Type B pancreatic cell (in vitro differentiated cells): ENCODE data around the gene EGFL6. TPM values are rescaled to one million over a fixed set of nuclear protein-coding genes. Genes with fewer than 3 reads are reported as not detected.

Source experiments
- DNase-seq: peaks from one replicate; pipeline ENCODE4 v3.0.0; 2021; ENCODE audit warnings: mixed read lengths; ENCODE audit not compliant: unreplicated experiment; ENCODE audit errors: extremely low spot score
- H3K27ac Mint-ChIP-seq: 2 replicates; pipeline ENCODE4 v1.8.0; 2021; ENCODE audit warnings: mild to moderate bottlenecking, mixed read lengths
- H3K27me3 Mint-ChIP-seq: 2 replicates; pipeline ENCODE4 v1.8.0; 2021; ENCODE audit warnings: mixed read lengths
- H3K36me3 Mint-ChIP-seq: 2 replicates; pipeline ENCODE4 v1.8.0; 2021; ENCODE audit warnings: mixed read lengths
- H3K4me1 Mint-ChIP-seq: one replicate; pipeline ENCODE4 v1.8.0; 2021; ENCODE audit warnings: mixed read lengths; ENCODE audit not compliant: unreplicated experiment
- H3K4me3 Mint-ChIP-seq: 2 replicates; pipeline ENCODE4 v1.8.0; 2021; ENCODE audit warnings: mild to moderate bottlenecking, mixed read lengths
- H3K9me3 Mint-ChIP-seq: 2 replicates; pipeline ENCODE4 v1.8.0; 2021; ENCODE audit warnings: mixed read lengths
- CTCF ChIP-seq: fragments of 200-600 bp; sonication (generic); conservative IDR thresholded peaks from 2 replicates; pipeline ENCODE4 v1.5.0; 2021; ENCODE audit warnings: antibody characterized with exemption, mild to moderate bottlenecking
- total RNA-seq: library from RNA; stranded (reverse); gene quantifications from 2 replicates; pipeline ENCODE4 v1.2.1, GENCODE V29; 2021; ENCODE audit warnings: low replicate concordance

The EGFL6 gene
- total RNA-seq, 1 donor from 2014 or later = 4.5 TPM

GRCh38 chrX:13590914-13591313 is 21.5 kb downstream of the EGFL6 start:
- H3K9me3 Mint-ChIP-seq = peaks cover 5% of the 10 kb centered on the region
- TF ChIP-seq CTCF = no peak
- no peak for DNase-seq
- no peak overlapping the region for H3K27ac Mint-ChIP-seq
- no peaks in the 10 kb centered on the region for H3K4me1 Mint-ChIP-seq
- no peaks in the 10 kb centered on the region for H3K27me3 Mint-ChIP-seq
- no peaks in the 10 kb centered on the region for H3K36me3 Mint-ChIP-seq
- no peak overlapping the region for H3K4me3 Mint-ChIP-seq

- no peaks in the 10 kb centered on the region for H3K27me3 Mint-ChIP-seq
- no peaks in the 10 kb centered on the region for H3K36me3 Mint-ChIP-seq
- no peak overlapping the region for H3K4me3 Mint-ChIP-seq
- H3K4me1 Mint-ChIP-seq = no peaks in the 10 kb centered on the region
- no peak for DNase-seq
- H3K27ac Mint-ChIP-seq = no peak overlapping the region
- H3K9me3 Mint-ChIP-seq = no peaks in the 10 kb centered on the region
- TF ChIP-seq CTCF = no peak
Measured at GRCh38 chrX:13597874-13598273, 28.5 kb downstream of the EGFL6 start.

GRCh38 chrX:13598877-13599276 is 29.5 kb downstream of the EGFL6 start:
- DNase-seq = no peak
- Mint-ChIP-seq H3K4me3 (no peak overlapping the region), H3K4me1 (no peaks in the 10 kb centered on the region), H3K27ac (no peak overlapping the region), H3K36me3 (no peaks in the 10 kb centered on the region), H3K27me3 (no peaks in the 10 kb centered on the region), H3K9me3 (no peaks in the 10 kb centered on the region)
- peak; percentile 45 for TF ChIP-seq CTCF

GRCh38 chrX:13599491-13599890 is 30.1 kb downstream of the EGFL6 start:
- TF ChIP-seq CTCF = no peak
- Mint-ChIP-seq H3K4me1 (no peaks in the 10 kb centered on the region), H3K9me3 (no peaks in the 10 kb centered on the region), H3K27ac (no peak overlapping the region), H3K36me3 (no peaks in the 10 kb centered on the region), H3K4me3 (no peak overlapping the region), H3K27me3 (no peaks in the 10 kb centered on the region)
- no peak for DNase-seq

GRCh38 chrX:13605611-13606010 is 36.2 kb downstream of the EGFL6 start:
- Mint-ChIP-seq H3K36me3 (no peaks in the 10 kb centered on the region), H3K9me3 (peaks cover 3% of the 10 kb centered on the region), H3K4me3 (no peak overlapping the region), H3K27ac (no peak overlapping the region), H3K27me3 (no peaks in the 10 kb centered on the region), H3K4me1 (peaks cover 4% of the 10 kb centered on the region)
- no peak for TF ChIP-seq CTCF
- DNase-seq = no peak
